ENCODE data around the gene TEDC2.

- no peak for TF ChIP-seq POLR2A (IDR thresholded peaks at IDR 0.05)
- TF ChIP-seq CTCF (IDR thresholded peaks at IDR 0.05): no peak
These were observed 38.8 kb downstream of the TEDC2 start for GRCh38 chr16:2498531-2499253.

All from testis (tissue), 2 donors.